ENCODE measurements around the gene ZIC4.

Gene ZIC4

GRCh38 chr3:147417551-147418295, 11.4 kb upstream of the ZIC4 start:
- DNase-seq: no peak

DNA sequence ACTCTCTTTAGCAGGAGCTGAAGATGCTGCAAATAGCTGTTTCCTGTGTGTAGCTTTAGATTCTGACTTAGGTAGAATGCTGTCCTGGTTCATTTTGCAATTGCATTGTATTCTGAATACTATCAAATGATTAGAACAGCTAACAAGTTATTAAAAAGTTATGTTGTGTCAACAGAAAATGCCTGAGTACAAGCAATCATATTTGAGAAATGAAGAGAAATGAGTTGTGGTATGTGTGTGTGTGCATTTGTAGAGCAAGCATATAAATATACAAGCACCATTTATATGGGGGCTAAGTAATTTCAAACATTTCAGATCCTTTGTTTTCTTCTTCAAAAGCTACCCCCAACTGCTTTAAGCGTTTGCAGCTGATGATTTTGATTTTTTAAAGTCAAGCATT, 10.6 kb upstream of the ZIC4 start:
- no peak for DNase-seq

DNA sequence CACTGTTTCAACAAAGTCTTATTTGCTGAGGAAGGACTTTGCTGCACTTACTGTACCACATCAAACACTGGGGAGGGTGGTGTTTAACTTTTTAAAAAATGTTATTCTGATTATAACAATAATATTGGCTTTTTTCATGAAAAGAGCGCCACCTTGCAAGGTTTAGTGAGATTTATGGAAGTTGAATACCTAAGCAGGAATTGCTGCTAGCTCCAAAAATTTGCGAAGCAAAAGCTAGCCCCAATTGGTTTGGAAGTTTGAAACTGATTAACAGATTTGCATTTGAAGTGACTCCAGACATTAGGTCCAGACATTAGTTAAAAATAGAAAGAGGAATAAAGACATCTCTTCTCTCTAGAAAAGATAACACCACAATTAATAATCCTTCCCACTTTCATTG, 9.5 kb upstream of the ZIC4 start:
- DNase-seq: no peak

DNA sequence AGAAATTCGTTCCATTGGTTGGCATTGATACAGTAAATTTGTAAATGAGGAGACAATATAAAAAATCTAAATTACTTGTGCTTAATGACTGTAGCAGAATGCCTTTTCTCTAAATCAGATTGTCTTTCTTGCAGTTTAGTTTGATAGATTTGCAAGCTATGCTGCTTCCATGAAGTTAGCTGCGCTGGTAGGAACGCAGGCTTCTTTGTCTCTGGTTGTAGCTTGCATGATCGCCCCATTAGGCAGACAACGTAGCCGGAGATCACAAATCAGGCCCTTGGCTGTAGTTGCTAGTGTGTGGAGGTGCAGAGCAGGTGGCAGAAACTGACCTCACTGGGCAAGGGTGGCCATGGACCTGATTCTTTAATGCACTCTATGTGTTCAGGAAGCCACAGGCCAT, 8.9 kb upstream of the ZIC4 start:
- no peak for DNase-seq

GRCh38 chr3:147414390-147415138, 8.2 kb upstream of the ZIC4 start:
- DNase-seq: no peak

DNA sequence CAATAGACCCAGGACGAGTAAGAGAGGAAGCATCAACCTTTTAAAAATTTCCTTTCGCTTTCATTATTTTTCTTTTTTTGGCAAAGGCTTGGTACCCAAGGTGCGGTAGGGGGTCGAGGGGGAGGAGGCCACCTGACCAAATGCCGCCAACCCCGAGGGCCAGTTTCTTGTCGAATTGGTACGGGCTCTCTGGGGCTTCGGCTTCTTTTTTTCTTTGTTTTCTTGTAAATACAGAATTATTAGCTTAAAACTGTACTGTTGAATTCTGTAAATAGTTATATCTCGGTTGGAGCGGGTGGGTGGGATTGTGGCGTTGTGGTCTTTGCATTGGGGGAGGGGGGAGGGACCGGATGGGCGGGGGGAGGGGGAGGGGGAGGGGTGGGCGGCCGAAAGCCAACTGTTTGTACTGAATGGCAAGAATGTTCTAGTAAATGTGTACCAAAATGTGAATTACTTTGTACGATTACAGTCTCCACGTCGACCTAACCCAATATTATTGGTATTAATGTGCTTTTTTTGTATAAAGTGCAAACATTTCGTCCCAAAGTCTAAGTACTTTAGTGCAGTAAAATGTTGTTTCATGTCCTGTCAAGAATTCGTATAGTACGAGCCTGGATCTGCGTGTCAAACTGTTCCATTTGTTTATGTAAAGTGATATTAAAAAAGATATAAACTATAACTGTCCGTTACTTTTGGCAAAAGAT, 7.5 kb upstream of the ZIC4 start:
- DNase-seq: no peak

GRCh38 chr3:147412917-147413685, 6.8 kb upstream of the ZIC4 start:
- DNase-seq: no peak

DNA sequence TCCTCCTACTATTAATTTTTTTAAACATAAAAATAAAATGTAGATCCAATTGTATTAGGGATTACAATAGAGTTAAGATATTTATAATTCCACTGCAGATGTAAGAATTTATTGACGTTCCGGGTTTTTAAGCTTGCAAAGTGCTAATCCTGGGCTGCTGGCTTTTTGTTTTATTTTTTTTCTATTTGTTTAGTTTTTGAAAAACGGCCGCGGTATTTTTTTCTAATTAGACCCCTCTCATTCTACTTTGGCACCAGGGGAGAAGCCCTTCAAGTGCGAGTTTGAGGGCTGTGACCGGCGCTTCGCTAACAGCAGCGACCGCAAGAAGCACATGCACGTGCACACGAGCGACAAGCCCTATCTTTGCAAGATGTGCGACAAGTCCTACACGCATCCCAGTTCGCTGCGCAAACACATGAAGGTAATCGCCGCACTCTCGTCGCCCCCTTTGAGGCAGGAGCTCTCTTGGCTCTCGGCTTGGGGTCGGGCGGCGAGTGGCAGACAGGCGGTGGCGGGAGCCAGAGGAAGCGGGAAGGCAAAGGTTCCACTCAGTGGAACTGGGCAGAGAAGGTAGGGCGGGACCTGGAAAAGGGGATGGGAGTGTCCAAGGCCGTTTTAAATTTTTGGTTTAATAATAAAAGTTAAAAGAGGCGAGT, 6.0 kb upstream of the ZIC4 start:
- DNase-seq: no peak

DNA sequence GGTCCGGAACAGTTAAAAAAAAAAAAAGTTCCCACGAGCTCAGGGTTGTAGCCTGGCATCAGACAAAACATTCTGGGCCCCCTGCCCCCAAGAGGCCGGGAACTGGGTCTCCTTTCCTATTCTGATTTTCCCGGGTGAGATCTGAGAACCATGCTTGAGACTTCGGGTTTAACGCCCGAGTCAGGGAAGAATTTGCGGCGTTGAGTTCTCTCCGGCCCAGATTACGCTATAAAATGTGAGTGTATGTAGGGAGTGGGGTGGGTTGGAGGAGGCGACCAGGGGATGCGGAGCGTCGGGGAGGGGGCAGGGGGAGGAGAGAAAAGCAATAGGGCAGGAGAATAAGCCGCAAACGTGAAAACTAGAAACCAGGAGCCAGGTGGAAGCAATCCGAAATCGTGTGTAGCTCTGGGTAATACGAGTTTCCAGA, 5.5 kb upstream of the ZIC4 start:
- no peak for DNase-seq

DNA sequence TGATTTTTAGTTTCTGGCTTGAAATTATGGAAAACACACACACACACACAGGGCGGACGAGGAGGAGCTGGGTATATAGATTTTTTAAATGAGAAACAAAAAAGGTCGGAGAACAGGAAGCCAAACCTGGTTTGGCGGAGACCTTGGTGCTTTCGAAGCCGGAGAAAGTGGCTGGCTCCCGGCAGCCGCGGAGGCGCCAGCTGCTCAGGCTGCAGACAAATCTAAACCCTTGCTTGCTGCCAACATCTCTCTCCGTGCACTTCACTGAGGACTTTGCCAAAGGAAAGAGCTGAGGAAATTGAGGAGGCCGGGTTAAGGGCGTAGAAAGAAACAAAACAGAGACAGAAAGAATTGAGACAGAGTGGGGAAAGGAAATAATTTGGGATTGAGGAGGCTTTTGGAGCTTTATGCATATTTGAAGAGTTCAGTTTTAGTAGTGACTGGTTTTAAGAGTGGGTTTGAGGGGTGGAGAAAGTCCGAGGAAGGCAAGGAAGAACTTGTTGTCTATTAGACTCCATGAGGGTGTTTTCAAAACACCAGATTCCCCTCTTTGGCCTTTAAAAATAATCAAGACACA, 5.0 kb upstream of the ZIC4 start:
- DNase-seq: no peak

- no peak for DNase-seq
Measured at GRCh38 chr3:147410526-147411237, 4.3 kb upstream of the ZIC4 start.

DNA sequence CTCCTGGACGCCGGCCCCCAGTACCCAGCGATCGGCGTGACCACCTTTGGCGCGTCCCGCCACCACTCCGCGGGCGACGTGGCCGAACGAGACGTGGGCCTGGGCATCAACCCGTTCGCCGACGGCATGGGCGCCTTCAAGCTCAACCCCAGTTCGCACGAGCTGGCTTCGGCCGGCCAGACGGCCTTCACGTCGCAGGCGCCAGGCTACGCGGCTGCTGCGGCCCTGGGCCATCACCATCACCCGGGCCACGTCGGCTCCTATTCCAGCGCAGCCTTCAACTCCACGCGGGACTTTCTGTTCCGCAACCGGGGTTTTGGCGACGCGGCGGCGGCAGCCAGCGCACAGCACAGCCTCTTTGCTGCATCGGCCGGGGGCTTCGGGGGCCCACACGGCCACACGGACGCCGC, 3.8 kb upstream of the ZIC4 start:
- DNase-seq: no peak

DNA sequence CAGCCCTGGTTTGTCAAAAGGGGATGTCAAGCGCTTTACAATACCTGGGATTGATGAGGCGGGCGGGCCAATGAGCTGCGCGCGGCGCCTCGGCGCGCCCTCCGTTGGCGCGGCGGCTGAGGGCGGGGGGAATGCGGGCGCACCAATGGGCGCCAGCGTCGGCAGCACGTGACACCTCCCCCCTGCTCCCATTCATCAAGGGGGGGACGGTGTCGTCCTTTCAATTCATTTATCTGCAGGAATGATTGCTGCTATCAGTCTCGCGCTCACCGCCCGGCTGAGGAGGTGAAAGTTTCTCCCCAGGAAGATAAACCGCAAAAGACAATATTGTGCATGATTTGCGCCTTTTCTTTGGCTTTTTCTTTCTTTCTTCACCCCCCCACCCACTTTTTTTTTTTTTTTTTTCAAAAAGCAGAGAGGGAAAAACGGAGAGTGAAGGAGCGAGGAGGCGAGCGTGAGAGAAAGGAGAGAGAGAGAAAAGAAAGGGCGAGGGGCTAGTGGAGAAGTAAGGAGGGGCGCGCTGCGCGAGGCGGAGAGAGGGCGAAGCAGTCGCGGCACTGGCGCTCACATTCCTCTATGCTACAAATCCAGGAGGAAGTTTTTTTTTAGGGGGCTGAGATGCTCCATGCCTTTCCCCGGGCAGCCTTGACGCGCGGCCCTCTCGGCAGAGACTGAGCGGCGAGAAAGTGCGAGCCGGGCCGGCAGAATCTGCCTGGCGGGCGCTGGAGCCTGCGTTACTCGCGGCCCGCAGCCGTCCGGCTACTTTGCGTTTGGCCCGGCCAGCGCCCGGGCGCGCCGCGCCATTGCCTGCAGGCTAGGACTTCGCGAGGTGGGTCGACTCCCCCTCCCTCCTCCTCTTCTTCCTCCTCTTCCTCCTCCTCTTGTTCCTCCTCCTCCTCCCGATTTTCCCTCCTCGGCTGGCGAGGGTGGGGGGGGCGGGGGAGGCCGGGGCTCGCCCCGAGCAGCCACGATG, 3.1 kb upstream of the ZIC4 start, which contains the start of gene ZIC1:
Gene ZIC1 (plus strand): TSS at position 223 of the 973 bp plus-strand sequence. CDS start 748 bp downstream, at position 971.
- no peak for DNase-seq

- DNase-seq: no peak
Measured at GRCh38 chr3:147408188-147409100, 2.1 kb upstream of the ZIC4 start.

DNA sequence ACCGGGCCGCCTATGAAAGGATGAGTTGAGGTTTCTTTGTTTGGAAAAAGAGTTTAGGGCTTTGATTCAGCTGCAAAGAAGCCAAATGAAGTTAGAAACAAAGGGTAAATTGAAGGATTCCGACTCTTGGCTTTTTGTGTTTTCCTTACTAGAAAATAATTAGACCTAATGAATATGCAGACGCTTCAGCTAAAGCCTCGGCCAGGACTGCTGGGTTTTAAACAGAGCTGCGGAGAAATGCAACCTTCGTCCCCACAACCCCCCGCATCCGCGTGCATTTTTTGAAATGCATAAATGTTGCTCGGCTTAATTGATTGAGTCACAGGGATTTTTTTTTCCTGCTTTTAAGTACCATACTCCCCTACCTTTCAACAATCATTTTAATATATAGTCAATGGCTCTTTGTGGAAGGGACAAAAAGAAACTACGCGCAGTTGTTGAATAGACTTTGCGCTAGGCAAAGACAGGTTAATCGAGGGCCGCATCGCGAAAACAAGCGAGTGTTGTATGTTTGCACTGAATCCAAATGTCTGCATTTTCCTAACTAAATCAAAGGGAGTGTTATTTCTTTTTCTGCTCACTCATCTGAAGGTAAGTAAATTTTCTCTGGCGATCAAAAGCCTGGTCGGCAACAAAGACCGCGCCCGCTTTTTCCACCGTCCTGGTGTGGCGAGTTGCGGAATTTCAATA, 1.3 kb upstream of the ZIC4 start:
- DNase-seq: no peak

DNA sequence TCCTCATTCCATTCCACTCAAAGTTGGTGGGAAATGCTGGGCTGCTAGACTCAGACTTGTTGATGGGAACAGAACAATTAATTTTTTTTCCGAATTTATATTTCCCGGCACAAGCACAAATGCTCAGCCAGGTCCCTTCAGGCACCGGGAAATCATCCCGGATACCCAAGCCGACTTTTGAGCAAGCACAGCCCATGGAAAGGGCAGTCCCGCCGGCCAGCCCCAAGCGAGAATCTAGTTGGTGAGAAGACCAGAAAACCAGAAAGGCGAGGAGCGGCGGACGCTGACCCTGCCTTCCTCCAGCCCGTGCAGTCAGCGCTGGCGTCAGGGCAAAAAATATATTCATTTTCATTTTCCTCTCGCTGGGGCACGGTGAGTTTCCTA, 763 bp upstream of the ZIC4 start:
- DNase-seq: no peak

DNA sequence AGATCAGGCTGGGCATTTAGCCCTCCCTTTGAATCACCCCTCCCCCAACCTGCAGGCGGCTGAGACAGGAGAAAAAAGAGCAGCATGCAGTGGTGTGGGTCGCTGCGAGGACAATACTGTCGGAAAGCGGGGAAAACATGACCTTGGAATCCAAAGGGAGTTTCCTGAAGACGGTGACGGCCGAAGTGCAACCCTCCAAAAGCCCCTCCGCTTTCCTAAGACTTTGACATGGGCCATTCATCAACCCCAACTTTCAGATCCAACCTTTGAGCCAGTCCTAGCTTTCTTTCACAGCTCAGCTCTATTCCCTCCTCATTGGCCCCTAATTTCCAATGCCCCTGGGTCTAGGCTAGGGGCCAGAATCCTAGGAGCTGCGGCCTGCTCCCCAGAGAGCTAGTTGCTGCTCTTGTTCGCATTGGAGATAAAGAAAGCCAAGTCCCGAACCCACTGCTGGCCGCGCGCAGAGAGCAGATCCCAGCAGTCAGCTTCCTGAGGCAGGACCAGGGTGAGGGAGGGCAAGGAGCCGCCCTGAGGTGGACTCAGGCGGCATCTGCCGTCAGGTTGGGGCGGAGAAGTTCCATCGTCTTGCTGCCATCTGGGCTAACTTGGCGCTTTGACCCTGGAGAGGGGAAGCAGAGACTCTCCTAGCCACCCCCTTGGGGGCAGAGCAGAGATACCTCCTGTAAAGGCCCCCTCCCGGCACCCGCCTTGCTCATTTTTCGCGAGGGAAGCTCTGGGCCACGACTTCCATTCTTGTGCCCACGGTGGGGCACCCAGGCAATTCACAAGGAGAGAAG, 914 bp downstream of the ZIC4 start:
- DNase-seq: no peak
